Caco-2 (cell line): ENCODE measurements around the gene CEP63. TPM values are rescaled to one million over a fixed set of nuclear protein-coding genes. Genes with fewer than 3 reads are reported as not detected.

ENCODE experiments used
- BruUV-seq: library from RNA; stranded (reverse); fragments of 400-500 nt; replicated peaks from 2 replicates; lab custom pipeline; 2021; lab: Mats Ljungman, UMichigan
- CTCF ChIA-PET: fragments of 300-600 bp; sonication (Branson Sonifier 250); formaldehyde crosslinking; loops from one replicate; lab custom pipeline; 2022; ENCODE audit warnings: antibody characterized with exemption; lab: Charles Lee
- POLR2A ChIA-PET: fragments of 300-600 bp; sonication (Branson Sonifier 250); formaldehyde crosslinking; loops from one replicate; lab custom pipeline; 2022; ENCODE audit warnings: antibody characterized with exemption; lab: Charles Lee
- DNase-seq, 2 experiments: peaks; one replicate each; pipeline versions ENCODE4 v3.0.0 to v3.0.0-alpha.2; 2020 to 2022
- H3K27me3 ChIP-seq: replicated peaks from 2 replicates; pipeline ENCODE4 v1.6.0; 2011; ENCODE audit warnings: low read length; ENCODE audit not compliant: control insufficient read depth, insufficient read depth
- H3K36me3 ChIP-seq: 2 replicates; pipeline ENCODE4 v1.5.1; 2011; ENCODE audit warnings: low read length; ENCODE audit not compliant: control insufficient read depth, insufficient read depth
- H3K4me1 ChIP-seq: fragments of 250-450 bp; sonication (Bioruptor Pico); 2 replicates; pipeline ENCODE4 v1.5.1; 2020; ENCODE audit warnings: mild to moderate bottlenecking
- H3K4me3 ChIP-seq: 2 replicates; pipeline ENCODE4 v1.5.1; 2011; ENCODE audit warnings: low read depth, mild to moderate bottlenecking, control low read depth, low read length
- H3K9me3 ChIP-seq: fragments of 250-450 bp; sonication (Bioruptor Pico); 2 replicates; pipeline ENCODE4 v1.5.1; 2020; ENCODE audit warnings: mild to moderate bottlenecking, moderate library complexity
- H3K27ac Mint-ChIP-seq: one replicate; pipeline ENCODE4 v1.8.0; 2022; ENCODE audit warnings: mixed read lengths; ENCODE audit not compliant: unreplicated experiment
- H3K27me3 Mint-ChIP-seq: one replicate; pipeline ENCODE4 v1.8.0; 2022; ENCODE audit warnings: mixed read lengths; ENCODE audit not compliant: insufficient read depth, unreplicated experiment
- H3K36me3 Mint-ChIP-seq: one replicate; pipeline ENCODE4 v1.8.0; 2022; ENCODE audit warnings: mild to moderate bottlenecking, mixed read lengths; ENCODE audit not compliant: insufficient read depth, unreplicated experiment
- H3K4me1 Mint-ChIP-seq: one replicate; pipeline ENCODE4 v1.8.0; 2022; ENCODE audit warnings: low read depth, mixed read lengths; ENCODE audit not compliant: unreplicated experiment
- H3K4me3 Mint-ChIP-seq: one replicate; pipeline ENCODE4 v1.8.0; 2022; ENCODE audit warnings: mild to moderate bottlenecking, moderate library complexity, mixed read lengths; ENCODE audit not compliant: unreplicated experiment
- H3K9me3 Mint-ChIP-seq: one replicate; pipeline ENCODE4 v1.8.0; 2022; ENCODE audit warnings: mixed read lengths; ENCODE audit not compliant: unreplicated experiment
- intact Hi-C: fragments of 100-400 bp; cut with micrococcal nuclease; formaldehyde crosslinking; loops from one replicate; pipeline ENCODE4 v1.10.0; 2022; ENCODE audit not compliant: unreplicated experiment
- total RNA-seq: library from RNA; stranded (reverse); gene quantifications from 2 replicates; pipeline ENCODE4 v1.2.3, GENCODE V29; 2022
- TF ChIP-seq, protein P1 (sequence below), 2 experiments: fragments of 200-600 bp in 1 of 2; IDR thresholded peaks; 1 replicate in 1 of 2; 2 replicates in 1 of 2; pipeline versions ENCODE4 v1.5.1 to v1.8.0; 2011 to 2022; ENCODE audit warnings: antibody characterized with exemption in 1 of 2, control low read depth in 1 of 2, inconsistent platforms in 1 of 2, low read depth in 1 of 2, low read length in 1 of 2, mild to moderate bottlenecking in 1 of 2, moderate library complexity in 1 of 2; ENCODE audit not compliant: insufficient read depth in 1 of 2, severe bottlenecking in 1 of 2, unreplicated experiment in 1 of 2

The CEP63 gene
- total RNA-seq, 1 experiment from 2014 or later = 21.9 TPM

DNA sequence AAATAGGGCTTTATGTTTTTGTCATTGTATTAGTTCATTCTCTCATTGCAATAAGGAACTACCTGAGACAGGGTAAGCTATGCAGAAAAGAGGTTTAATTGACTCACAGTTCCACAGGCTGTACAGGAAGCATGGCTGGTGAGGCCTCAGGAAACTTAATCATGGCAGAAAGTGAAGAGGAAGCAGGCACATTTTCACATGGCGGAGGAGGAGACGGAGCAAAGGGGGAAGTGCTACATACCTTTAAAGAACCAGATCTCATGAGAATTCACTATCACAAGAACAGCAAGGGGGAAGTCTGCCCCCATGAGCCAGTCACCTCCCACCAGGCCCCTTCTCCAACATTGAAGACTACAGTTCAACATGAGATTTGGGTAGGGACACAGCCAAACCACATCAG is 25.6 kb downstream of the CEP63 start:
- POLR2A ChIA-PET = no interaction called here
- DNase-seq = no peak
- TF ChIP-seq, protein P1, sequence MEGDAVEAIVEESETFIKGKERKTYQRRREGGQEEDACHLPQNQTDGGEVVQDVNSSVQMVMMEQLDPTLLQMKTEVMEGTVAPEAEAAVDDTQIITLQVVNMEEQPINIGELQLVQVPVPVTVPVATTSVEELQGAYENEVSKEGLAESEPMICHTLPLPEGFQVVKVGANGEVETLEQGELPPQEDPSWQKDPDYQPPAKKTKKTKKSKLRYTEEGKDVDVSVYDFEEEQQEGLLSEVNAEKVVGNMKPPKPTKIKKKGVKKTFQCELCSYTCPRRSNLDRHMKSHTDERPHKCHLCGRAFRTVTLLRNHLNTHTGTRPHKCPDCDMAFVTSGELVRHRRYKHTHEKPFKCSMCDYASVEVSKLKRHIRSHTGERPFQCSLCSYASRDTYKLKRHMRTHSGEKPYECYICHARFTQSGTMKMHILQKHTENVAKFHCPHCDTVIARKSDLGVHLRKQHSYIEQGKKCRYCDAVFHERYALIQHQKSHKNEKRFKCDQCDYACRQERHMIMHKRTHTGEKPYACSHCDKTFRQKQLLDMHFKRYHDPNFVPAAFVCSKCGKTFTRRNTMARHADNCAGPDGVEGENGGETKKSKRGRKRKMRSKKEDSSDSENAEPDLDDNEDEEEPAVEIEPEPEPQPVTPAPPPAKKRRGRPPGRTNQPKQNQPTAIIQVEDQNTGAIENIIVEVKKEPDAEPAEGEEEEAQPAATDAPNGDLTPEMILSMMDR (IDR thresholded peaks at IDR 0.05; ENCODE audit: insufficient read depth in 1 of 2, low read depth in 1 of 2, low read length in 1 of 2, severe bottlenecking in 1 of 2, unreplicated experiment in 1 of 2) = no peak
- Mint-ChIP-seq H3K9me3 (no peaks in the 10 kb centered on the region), H3K4me3 (no peak overlapping the region), H3K27ac (no peak overlapping the region), H3K36me3 (no peaks in the 10 kb centered on the region), H3K27me3 (no peaks in the 10 kb centered on the region), H3K4me1 (peaks cover 7% of the 10 kb centered on the region)
- no peaks in the 10 kb centered on the region for H3K9me3 ChIP-seq
- CTCF ChIA-PET = no interaction called here
- H3K36me3 ChIP-seq = no peaks in the 10 kb centered on the region
- no TSS peak for BruUV-seq
- H3K27me3 ChIP-seq = no peaks in the 10 kb centered on the region
- H3K4me1 ChIP-seq = peaks cover under 1% of the 10 kb centered on the region; the same call in 1 of the 2 replicates
- intact Hi-C loops = no loop called here
- H3K4me3 ChIP-seq = no peak overlapping the region

- Mint-ChIP-seq H3K27ac (no peak overlapping the region), H3K4me1 (peaks cover 13% of the 10 kb centered on the region), H3K36me3 (no peaks in the 10 kb centered on the region), H3K4me3 (no peak overlapping the region), H3K9me3 (peaks cover 16% of the 10 kb centered on the region), H3K27me3 (no peaks in the 10 kb centered on the region)
- CTCF ChIA-PET = no interaction called here
- H3K4me3 ChIP-seq = no peak overlapping the region
- intact Hi-C loops = no loop called here
- peaks cover 8% of the 10 kb centered on the region; the same call in 1 of the 2 replicates for H3K4me1 ChIP-seq
- BruUV-seq = no TSS peak
- peaks cover 9% of the 10 kb centered on the region; the same call in 1 of the 2 replicates for H3K9me3 ChIP-seq
- no peaks in the 10 kb centered on the region for H3K36me3 ChIP-seq
- DNase-seq = no peak
- H3K27me3 ChIP-seq = no peaks in the 10 kb centered on the region
- TF ChIP-seq, protein P1 (IDR thresholded peaks at IDR 0.05; ENCODE audit: insufficient read depth in 1 of 2, low read depth in 1 of 2, low read length in 1 of 2, severe bottlenecking in 1 of 2, unreplicated experiment in 1 of 2) = no peak
- POLR2A ChIA-PET = no interaction called here
These were observed 31.0 kb downstream of the CEP63 start for GRCh38 chr3:134516905-134517304.

- peaks cover 8% of the 10 kb centered on the region; the same call in 1 of the 2 replicates for H3K4me1 ChIP-seq
- BruUV-seq = no TSS peak
- Mint-ChIP-seq H3K36me3 (no peaks in the 10 kb centered on the region), H3K27ac (no peak overlapping the region), H3K27me3 (no peaks in the 10 kb centered on the region), H3K9me3 (peaks cover 23% of the 10 kb centered on the region), H3K4me1 (peaks cover 13% of the 10 kb centered on the region), H3K4me3 (no peak overlapping the region)
- H3K27me3 ChIP-seq = no peaks in the 10 kb centered on the region
- DNase-seq = no peak
- H3K4me3 ChIP-seq = no peak overlapping the region
- intact Hi-C loops = no loop called here
- peaks cover 11% of the 10 kb centered on the region; the same call in 1 of the 2 replicates for H3K9me3 ChIP-seq
- no peaks in the 10 kb centered on the region for H3K36me3 ChIP-seq
- CTCF ChIA-PET = no interaction called here
- TF ChIP-seq, protein P1 (IDR thresholded peaks at IDR 0.05; ENCODE audit: insufficient read depth in 1 of 2, low read depth in 1 of 2, low read length in 1 of 2, severe bottlenecking in 1 of 2, unreplicated experiment in 1 of 2) = no peak
- POLR2A ChIA-PET = no interaction called here
These were observed 31.9 kb downstream of the CEP63 start for GRCh38 chr3:134517791-134518190.
